HL-60 (cell line): ENCODE measurements around the gene SETD7.

Experiments
- DNase-seq, 2 experiments: peaks; one replicate each; pipeline ENCODE4 v3.0.0-alpha.2; 2010 to 2020; ENCODE audit warnings: low read depth in 1 of 2, low spot score in 1 of 2
- H3K27ac ChIP-seq: fragments of 250-450 bp; sonication (Bioruptor Pico); replicated peaks from 2 replicates; pipeline ENCODE4 v1.5.1; 2020; ENCODE audit warnings: mild to moderate bottlenecking, moderate library complexity
- H3K27me3 ChIP-seq: fragments of 250-450 bp; sonication (Bioruptor Pico); 2 replicates; pipeline ENCODE4 v1.5.1; 2021; ENCODE audit warnings: mild to moderate bottlenecking, moderate library complexity; ENCODE audit not compliant: insufficient read depth, poor library complexity, severe bottlenecking
- H3K4me3 ChIP-seq: replicated peaks from 2 replicates; pipeline ENCODE4 v1.5.1; 2011; ENCODE audit warnings: mild to moderate bottlenecking, control low read depth, low read length; ENCODE audit not compliant: insufficient read depth
- CTCF ChIP-seq: IDR thresholded peaks from one replicate; pipeline ENCODE4 v1.5.1; 2011; ENCODE audit warnings: low read length, control low read depth, inconsistent platforms; ENCODE audit not compliant: insufficient read depth
- GABPA ChIP-seq: IDR thresholded peaks from 2 replicates; pipeline ENCODE4 v1.6.1; 2012; ENCODE audit warnings: low read depth
- POLR2AphosphoS5 ChIP-seq: IDR thresholded peaks from 2 replicates; pipeline ENCODE4 v1.6.1; 2012; ENCODE audit warnings: low read depth
- REST ChIP-seq: IDR thresholded peaks from 2 replicates; pipeline ENCODE4 v1.6.1; 2012; ENCODE audit warnings: low read depth; ENCODE audit not compliant: insufficient replicate concordance
- SPI1 ChIP-seq: IDR thresholded peaks from 2 replicates; pipeline ENCODE4 v1.6.1; 2012; ENCODE audit warnings: low read depth, mild to moderate bottlenecking, borderline replicate concordance

The SETD7 gene

DNA sequence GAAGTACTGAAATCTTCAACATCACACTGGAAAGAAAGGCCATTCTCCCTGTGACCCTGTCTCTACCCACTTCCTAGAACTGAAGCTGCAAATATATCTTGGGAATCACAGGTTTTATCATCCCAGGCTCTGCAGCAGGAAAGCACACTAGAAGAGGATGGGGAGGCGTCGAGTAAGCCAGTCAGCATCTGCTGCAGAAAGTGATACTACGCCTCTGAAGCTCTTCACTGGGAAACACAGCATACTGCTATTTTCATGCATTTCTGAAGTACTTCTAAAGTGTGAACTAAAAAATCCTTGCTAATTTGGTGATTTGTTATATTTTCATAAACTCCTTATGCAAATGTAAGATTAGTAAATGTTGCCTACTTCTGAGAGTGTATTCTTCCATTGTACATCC is 73.0 kb downstream of the SETD7 start:
- no peak for DNase-seq
- TF ChIP-seq CTCF (no peak), POLR2AphosphoS5 (no peak), SPI1 (no peak), GABPA (no peak), REST (no peak)
- no peak overlapping the region for H3K4me3 ChIP-seq
- H3K27ac ChIP-seq: no peak overlapping the region
- H3K27me3 ChIP-seq: no peaks in the 10 kb centered on the region

DNA sequence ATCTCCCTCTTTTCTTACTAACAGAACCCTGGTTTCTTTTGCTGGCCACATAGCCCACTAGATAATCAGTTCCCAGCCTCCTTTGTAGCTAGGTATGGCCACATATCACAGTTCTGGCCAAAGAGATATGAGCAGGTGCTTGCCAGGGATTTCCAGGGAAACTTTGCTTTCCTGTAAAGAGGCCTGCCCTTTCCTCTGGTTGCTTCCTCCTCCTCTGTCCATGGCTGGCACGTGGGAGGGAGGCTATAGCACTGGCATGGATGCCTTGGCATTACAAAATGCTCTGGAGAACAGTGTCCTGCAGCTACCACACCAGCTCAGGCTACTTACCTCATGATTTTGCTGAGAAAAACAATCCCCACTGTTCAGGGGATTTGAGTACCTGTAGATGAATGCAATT is 74.6 kb downstream of the SETD7 start:
- DNase-seq: no peak
- Histone ChIP-seq H3K27ac (no peak overlapping the region), H3K27me3 (no peaks in the 10 kb centered on the region), H3K4me3 (no peak overlapping the region)
- TF ChIP-seq GABPA (no peak), CTCF (no peak), REST (no peak), SPI1 (no peak), POLR2AphosphoS5 (no peak)

DNA sequence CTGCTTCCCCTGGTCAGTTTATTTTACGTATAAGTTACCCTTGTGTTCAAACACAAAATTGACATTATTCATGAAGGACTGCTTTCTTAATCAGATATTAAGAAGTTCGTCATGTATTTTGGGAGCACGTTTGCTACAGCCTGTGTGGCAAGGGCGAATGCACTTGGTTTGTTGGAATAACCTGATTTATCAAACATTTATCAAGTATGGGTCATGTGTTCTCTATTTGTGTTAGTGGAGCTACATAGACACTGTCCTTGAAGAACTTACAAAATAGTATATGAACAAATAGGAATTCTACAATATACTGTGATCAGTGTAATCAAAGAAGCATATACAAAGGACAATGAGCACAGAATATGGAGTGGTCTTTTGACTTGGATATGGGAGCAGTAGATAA is 79.7 kb downstream of the SETD7 start:
- Histone ChIP-seq H3K27me3 (no peaks in the 10 kb centered on the region), H3K27ac (no peak overlapping the region), H3K4me3 (no peak overlapping the region)
- DNase-seq: no peak
- no peak for TF ChIP-seq REST
- TF ChIP-seq POLR2AphosphoS5: no peak
- no peak for TF ChIP-seq SPI1
- TF ChIP-seq GABPA: no peak
- no peak for TF ChIP-seq CTCF
